GM20000 (cell line): ENCODE measurements around the gene S100A10.

Experiments
- DNase-seq: peaks from one replicate; pipeline ENCODE4 v3.0.0; 2012; ENCODE audit warnings: low spot score
- CTCF ChIP-seq: IDR thresholded peaks from 2 replicates; pipeline ENCODE4 v1.5.1; 2012; ENCODE audit warnings: mild to moderate bottlenecking, control low read depth; ENCODE audit errors: extremely low read depth, missing control alignments

The S100A10 gene

GRCh38 chr1:151980287-151981177, 13.1 kb downstream of the S100A10 start:
- no peak for TF ChIP-seq CTCF
- no peak for DNase-seq

GRCh38 chr1:151978922-151979321, 14.7 kb downstream of the S100A10 start:
- no peak for TF ChIP-seq CTCF

GRCh38 chr1:151977662-151978230, 15.9 kb downstream of the S100A10 start:
- TF ChIP-seq CTCF = no peak

More at GRCh38 chr1:151978922-151979321, 14.7 kb downstream of the S100A10 start:
- DNase-seq = no peak

GRCh38 chr1:151976858-151977257, 16.8 kb downstream of the S100A10 start:
- DNase-seq = no peak
- TF ChIP-seq CTCF = no peak

More at GRCh38 chr1:151977662-151978230, 15.9 kb downstream of the S100A10 start:
- no peak for DNase-seq

GRCh38 chr1:151976015-151976343, 17.7 kb downstream of the S100A10 start:
- TF ChIP-seq CTCF = no peak
- no peak for DNase-seq

GRCh38 chr1:151975311-151976014, 18.2 kb downstream of the S100A10 start:
- no peak for DNase-seq
- TF ChIP-seq CTCF = no peak
